ENCODE results near the gene RNF34. TPM values are rescaled to one million over a fixed set of nuclear protein-coding genes. Genes with fewer than 3 reads are reported as not detected.
A peak's percentile ranks its signal among the peaks of the same experiment; 100 is the strongest.

RNF34 gene
- total RNA-seq, 1 donor from 2014 or later = 19.9 TPM

GRCh38 chr12:121430833-121431415 is 31.0 kb downstream of the RNF34 start:
- intact Hi-C loops (cut with micrococcal nuclease) = no loop called here
- ATAC-seq = no peak
- no peak for DNase-seq

DNA sequence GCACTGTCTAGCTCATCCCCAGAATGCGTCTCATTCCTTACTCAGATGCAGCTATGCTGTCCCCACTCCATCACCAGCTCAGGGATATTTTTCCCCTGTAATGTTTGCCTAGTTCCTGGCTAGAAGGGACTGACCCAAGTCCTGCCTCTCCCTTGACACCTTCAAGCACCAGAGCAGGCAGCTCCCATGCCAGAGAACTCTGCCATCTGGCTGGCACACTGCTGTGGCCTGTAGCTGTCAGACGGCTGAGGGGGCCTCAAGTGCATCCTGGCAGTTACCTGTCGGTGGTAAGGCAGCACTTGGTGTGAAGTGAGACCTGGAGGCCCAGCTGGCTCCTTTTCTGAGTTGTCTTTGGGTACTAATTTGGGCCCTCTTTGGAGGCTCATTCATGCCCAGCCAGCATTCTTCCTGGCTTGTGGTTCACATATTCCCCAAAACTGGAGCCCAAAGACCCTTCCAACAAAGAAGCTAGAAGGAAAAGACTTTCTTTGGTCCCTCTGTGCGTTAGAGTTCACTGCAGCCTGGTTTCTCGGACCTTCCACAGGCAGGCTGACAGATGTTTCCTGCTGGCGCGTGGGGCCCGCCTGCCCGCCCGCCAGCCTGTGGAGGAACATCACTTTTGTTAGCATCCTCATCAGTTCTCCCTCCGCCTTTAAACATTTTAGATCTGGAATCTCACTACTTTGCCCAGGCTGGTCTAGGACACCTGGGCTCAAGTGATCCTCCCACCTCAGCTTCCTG is 33.0 kb downstream of the RNF34 start:
- DNase-seq (no peak), ATAC-seq (no peak)
- intact Hi-C loops (cut with micrococcal nuclease) = no loop called here

DNA sequence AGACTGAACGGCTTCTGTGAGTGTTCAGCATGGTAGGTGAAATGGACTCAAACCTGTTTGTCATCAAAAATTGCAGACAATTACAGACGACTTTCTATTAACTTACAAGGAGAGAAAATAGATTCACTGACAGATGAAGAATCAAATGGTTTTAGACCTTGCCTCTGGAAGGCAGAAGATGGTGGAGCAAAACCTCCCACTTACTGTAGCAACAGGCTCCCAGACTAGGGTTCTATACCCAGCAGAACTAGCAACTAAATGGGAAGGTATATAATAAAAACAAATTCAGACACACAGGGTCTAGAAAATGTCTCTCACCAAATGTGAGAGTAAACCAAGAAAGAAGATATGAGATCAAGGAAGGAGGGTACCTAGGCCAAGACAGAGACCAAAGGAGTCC is 36.8 kb downstream of the RNF34 start:
- ATAC-seq (no peak), DNase-seq (no peak)
- intact Hi-C loops (cut with micrococcal nuclease) = no loop called here

DNA sequence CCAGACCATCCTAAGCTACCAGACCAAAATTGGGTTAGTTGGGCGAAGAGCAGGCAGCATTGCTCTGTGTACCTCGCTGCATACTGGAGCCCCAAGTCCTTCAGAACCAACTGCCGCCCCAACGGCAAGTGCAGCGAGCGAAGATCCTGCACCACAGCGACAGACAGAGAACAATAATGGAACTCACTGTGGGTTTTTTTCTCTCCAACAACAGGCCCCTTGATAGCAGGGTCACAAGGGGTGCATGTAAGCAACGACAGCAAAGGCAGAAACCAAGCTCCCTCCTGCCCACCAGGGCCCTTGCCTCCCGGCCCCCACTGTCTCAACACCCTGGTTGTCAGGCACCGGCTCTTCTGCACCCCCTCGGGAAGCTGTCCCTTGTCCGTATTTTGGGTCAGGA is 39.0 kb downstream of the RNF34 start:
- no peak for ATAC-seq
- no peak for DNase-seq
- intact Hi-C loops (cut with micrococcal nuclease) = no loop called here

DNA sequence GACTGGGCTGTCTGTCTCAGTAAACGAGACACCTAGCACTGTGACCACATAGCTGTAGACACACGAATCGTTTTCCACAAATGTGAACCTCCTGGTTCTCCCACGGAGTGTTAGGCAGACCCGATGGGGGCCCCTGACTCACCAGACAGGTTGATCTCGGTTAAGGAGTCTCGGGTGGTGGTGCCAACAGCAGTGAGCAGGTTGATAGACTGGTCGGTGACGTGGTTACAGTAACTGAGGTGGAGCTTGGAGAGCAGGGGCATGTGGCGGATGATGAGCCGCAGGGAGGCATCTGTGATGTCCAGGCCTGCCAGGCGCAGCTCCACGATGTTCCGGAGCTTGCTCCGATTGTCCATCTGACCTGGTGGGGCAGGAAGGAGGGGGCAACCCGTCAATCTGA is 39.8 kb downstream of the RNF34 start:
- intact Hi-C loops (cut with micrococcal nuclease) = loop anchor here (10.0 kb wide), 1 partner anchor 105 kb away; no protein-coding TSS in a partner anchor
- DNase-seq (no peak), ATAC-seq (no peak)

- no peak for DNase-seq
- intact Hi-C loops (cut with micrococcal nuclease) = loop anchor here (10.0 kb wide), 1 partner anchor 106 kb away; no protein-coding TSS in a partner anchor
These were observed 40.9 kb downstream of the RNF34 start for GRCh38 chr12:121440768-121441167.

GRCh38 chr12:121441555-121441954 is 41.6 kb downstream of the RNF34 start:
- ATAC-seq (no peak), DNase-seq (no peak)
- intact Hi-C loops (cut with micrococcal nuclease) = loop anchor here (10.0 kb wide), 1 partner anchor 107 kb away; no protein-coding TSS in a partner anchor

More at GRCh38 chr12:121440768-121441167, 40.9 kb downstream of the RNF34 start:
- no peak for ATAC-seq

- DNase-seq = no peak
- intact Hi-C loops (cut with micrococcal nuclease) = loop anchor here (10.0 kb wide), 1 partner anchor 107 kb away; no protein-coding TSS in a partner anchor
- peak; percentile 11 for ATAC-seq
These were observed 42.4 kb downstream of the RNF34 start for GRCh38 chr12:121442028-121442948.

GRCh38 chr12:121443193-121443870 is 43.4 kb downstream of the RNF34 start:
- peak; percentile 91 for DNase-seq
- peak; percentile 93 for ATAC-seq
- intact Hi-C loops (cut with micrococcal nuclease) = loop anchor here (10.0 kb wide), 1 partner anchor 109 kb away; no protein-coding TSS in a partner anchor

DNA sequence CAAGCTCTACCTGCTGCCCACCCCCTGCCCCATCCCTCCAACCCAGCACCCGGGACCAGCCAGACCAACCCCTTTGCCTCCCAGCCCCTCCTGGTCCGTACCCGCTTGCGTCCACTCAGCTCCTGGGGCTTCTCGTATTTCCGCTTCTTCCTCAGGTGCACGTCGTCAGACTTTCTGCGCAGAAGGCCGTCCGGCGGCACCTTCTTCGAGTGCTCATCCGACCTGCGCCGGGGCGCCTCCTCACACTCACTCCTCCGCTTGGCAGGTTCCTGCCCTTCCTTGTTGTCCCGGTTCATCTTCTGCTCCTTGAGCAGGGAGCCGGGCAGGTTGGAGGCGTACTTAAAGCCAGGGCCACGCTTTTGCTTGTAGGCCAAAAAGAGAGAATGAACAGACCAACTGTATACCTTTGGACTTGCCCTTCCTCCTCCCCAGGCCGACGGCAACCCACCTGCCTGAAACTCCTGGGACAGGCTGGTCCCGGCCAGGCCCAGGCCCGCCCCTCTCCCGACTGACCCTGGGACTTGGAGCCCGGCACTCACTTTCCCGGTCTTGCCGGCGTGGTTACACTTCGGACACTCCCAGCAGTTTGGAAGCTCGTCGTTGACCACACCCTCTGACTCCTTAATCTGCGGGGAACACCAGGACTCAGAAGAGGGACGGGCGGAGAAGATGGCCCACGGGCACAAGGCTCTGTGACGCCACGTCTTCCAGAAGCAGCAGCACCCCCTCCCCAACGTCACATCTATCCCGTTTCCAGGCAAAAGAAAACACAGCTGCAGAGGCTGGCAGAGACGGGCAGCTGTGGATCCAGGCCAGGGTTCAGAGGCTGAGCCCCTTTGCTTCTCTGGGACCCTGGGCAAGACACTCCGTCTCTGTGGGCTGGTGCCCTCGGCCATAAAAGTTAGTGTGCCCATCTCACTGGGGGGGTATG is 44.3 kb downstream of the RNF34 start:
- ATAC-seq (peak; percentile 7), DNase-seq (no peak)
- intact Hi-C loops (cut with micrococcal nuclease) = loop anchor here (10.0 kb wide), 1 partner anchor 109 kb away; no protein-coding TSS in a partner anchor

DNA sequence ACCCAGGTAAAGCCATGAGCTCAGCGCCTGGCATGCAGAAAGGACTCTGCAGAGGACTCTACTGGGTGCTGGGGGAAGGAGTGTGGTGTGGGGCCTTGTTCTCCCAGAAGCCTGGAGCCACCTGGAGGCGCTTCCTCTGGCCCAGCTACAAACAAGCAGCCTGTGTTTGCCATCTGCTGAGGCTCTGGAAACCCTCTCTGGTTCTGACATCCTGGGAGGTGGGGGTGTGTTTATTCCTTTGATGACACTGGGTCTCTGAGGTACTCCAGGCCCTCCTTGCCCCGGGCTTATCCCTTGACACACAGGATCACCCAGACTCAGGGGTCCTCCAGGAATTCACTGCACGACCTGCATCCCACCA is 44.9 kb downstream of the RNF34 start:
- intact Hi-C loops (cut with micrococcal nuclease) = loop anchor here (10.0 kb wide), 1 partner anchor 110 kb away; no protein-coding TSS in a partner anchor
- no peak for ATAC-seq
- no peak for DNase-seq

- intact Hi-C loops (cut with micrococcal nuclease) = loop anchor here (10.0 kb wide), 1 partner anchor 112 kb away; no protein-coding TSS in a partner anchor
- DNase-seq (no peak), ATAC-seq (no peak)
These were observed 46.8 kb downstream of the RNF34 start for GRCh38 chr12:121446750-121447149.

GRCh38 chr12:121448771-121449315 is 48.9 kb downstream of the RNF34 start:
- intact Hi-C loops (cut with micrococcal nuclease) = loop anchor here (10.0 kb wide), 1 partner anchor 114 kb away; no protein-coding TSS in a partner anchor
- no peak for ATAC-seq
- DNase-seq = no peak

DNA sequence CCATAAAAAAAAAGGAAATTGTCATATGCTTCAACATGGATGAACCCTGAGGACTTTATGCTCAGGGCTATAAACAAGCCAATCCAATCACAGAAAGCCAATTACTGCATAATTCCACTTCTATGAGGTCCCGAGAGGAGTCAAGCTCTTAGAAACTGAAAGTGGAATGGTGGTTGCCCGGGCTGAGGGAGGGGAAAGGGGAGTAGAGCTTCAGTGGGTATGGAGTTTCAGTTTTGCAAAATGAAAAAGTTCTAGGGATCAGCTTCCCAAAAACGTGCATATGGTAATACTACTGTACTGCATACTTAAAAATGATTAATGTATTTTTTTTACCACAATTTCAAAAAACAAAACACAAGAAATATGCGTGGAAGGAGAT is 52.0 kb downstream of the RNF34 start:
- DNase-seq = no peak
- ATAC-seq = no peak
- intact Hi-C loops (cut with micrococcal nuclease) = no loop called here

- peak; percentile 20 for DNase-seq
- peak; percentile 15 for ATAC-seq
- intact Hi-C loops (cut with micrococcal nuclease) = no loop called here
These were observed 52.5 kb downstream of the RNF34 start for GRCh38 chr12:121452340-121452984.

DNA sequence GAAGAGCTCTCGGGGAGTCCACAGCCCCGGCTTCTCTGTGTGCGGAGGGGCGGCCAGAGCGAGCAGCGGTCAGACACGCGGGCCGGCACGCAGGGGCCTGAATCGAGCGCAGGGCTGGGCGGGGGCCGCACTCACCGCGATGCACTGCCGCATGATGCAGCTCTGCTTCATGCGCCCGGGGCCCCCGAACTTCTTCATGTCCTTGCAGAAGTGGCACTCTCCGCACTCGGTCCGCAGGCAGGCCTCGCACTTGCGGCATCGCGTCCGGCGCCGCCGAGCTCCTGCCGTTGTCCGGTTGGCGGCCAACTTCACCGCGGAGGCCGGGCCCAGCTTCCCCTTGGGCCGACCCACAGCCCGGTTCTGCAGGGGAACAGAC is 53.1 kb downstream of the RNF34 start:
- ATAC-seq (no peak), DNase-seq (peak; percentile 29)
- intact Hi-C loops (cut with micrococcal nuclease) = no loop called here

DNA sequence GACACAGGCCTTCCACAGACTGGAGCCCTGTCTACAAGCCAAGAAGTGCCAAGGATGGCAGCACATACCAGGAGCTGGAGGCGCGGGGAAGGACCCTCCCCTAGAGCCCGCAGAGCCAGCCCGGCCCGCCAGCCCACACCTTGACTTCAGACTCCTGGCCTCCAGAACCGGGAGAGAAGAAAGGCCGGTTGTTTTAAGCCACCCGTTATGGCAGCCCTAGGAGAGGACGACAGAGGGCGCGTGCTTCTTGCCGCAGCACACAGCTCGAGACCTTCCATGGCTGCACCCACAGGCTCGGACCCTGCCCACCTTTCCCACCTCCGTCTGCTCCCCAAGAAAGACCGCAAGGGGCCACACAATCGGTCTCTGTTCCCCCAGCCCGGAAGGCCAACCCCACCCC is 53.7 kb downstream of the RNF34 start:
- intact Hi-C loops (cut with micrococcal nuclease) = no loop called here
- no peak for ATAC-seq

More for the DNA sequence above, 53.7 kb downstream of the RNF34 start:
- DNase-seq = peak; percentile 26
